ENCODE measurements around the gene MKRN2.

MKRN2 gene

DNA sequence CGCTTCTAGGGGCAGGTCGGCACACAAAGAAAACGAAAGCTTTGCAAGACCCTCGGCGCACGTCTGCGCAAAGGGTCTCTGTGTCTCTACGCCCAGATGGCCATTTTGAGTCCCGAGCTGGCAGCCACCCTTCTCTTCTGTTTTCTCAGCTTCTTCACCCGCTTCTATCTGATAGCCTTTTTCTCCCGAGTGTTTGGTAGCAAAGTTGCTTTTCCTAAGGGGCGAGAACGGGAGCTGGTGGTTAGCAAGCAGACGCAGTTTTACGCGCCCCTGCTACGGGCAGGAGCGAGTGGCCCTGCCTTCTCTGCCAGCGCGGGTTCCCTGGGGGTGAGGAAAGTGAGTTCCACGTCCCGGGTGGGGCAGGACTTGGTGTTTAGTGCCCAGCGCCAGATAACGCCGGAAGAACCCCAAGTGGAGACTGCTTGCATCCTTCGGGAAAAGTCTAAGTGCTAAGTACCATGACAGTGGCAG is 2.9 kb upstream of the MKRN2 start:
- peak; percentile 56 for DNase-seq (ENCODE audit: low read depth)

DNA sequence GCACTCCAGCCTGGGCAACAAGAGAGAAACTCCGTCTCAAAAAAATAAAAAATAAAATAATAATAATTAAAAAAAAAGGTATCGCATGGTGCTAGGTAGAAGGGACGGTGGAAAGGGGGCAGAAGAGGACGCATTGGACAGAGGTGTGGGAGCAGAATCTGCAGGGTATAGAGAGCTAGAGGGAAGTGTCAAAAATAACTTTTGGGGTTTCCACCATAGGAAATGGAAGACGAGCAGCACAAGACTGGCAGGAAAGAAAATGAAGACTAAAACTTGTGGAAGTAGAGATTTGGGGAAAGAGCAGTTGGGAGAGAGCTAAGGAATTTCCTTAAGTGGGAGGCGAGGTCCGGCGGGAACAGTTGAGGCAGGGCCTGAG is 585 bp upstream of the MKRN2 start:
- DNase-seq (ENCODE audit: low read depth): no peak

DNA sequence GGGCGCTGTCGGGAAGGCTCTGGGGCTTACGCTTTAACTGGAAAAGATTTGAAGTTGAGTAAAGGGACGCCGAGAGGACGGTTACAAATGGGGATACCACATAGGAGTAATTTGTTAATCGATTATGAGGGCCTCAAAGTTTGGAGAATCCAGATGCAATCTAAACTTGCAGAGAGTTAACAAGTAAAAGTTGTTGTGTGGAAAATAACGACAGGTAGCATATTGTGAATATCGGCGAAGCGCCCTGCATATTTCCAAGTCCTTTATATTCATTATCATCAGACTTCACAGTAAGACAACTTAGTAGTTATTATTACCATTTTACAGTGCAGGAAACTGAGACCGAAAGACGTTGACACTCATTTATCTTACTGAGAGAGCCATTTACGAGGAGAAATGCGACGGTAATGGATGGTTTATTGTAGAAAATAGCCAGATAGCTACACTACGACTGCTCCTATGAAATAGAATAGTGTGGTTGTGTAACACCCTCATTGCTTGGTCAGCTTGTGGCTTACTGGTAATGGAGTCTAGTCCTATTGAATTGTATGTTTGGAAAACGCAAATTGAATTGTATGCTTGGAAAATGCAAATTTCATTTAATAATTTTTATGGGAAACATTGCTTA is 700 bp downstream of the MKRN2 start:
- DNase-seq (ENCODE audit: low read depth): no peak

DNA sequence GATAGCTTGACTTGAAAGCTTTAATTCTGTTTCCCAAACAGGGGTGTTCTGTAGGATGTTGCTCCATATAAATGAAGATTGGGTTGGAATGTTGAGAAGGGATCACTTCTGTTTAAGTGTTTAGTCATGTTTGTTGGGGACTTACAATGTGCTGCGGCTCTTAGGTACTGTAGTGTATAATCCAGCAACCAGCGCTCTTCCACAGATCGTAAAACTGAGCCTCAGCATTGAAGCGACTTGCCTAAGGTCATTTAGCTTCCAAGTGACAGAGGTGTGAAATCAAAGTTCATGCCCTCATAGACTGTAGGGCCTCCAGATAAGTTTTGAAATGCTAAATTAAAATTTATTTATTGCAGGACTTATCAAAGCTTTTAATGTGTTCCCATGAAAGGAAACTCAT is 1.8 kb downstream of the MKRN2 start:
- no peak for DNase-seq (ENCODE audit: low read depth)

DNA sequence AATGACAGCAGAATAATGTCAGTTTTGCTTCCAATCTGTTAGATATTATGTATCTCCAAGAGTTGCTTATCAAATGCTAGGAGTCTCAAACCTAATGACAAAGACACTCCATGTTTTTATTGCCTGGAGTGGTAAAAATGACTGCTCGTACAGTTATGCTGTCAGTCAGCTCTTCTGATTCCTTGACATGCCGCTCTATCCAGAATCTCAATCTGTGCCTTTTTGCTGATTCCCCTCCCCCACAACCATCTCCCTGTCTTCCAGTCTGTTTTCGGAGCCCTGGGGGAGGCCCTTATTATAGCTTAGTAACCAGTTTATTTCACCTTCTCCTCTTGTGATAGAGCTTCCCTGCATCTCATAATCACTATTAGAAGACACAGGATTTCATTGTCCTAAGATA is 2.6 kb downstream of the MKRN2 start:
- no peak for DNase-seq (ENCODE audit: low read depth)

DNA sequence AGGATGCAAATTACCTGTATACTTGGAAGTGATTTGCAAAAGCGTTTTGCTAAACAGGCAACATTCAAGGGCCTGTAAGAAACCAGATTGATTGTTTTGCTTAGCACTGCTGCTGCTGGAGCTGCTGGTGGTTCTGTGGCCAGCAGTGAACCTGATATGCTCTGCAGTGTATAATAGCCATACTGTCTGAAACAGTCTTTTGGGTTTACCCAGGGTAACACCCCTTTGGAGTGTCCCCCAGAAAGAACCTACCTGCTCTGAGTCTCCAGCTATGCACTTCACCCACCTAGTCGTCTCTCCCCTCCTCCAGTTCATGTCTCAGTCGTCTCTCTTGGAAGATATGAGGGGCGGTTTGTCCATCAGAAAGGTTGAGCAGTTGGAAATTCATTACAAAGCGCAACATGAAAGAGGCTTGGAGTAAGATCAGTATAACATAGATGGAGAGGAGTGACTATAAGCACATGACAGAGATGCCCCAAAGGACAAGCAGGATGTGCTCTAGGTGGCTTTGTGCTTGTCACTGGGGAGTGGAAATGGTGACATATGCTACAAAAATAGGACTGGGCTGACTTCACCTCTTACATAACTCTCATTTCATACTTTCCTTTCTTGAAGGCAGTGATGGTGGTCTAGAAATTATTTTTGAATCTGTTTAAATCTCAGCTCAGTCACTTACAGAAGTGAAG is 3.8 kb downstream of the MKRN2 start:
- no peak for DNase-seq (ENCODE audit: low read depth)

DNA sequence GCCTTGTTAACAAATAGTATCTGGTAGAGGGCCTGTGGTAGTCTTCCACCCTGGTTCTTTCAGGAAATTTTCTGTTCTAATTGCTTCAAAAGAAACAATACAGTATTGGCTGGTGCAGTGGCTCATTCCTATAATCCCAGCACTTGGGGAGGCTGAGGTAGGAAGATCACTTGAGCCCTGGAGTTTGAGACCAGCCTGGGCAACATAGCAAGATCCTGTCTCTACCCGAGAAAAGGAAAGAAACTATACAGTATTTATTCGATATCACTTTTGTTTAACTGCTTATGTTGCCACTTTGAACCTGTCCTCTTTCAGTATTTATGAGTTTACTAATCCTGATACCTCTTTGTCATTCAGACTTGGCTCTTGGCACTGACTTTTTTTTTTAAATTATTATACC is 4.5 kb downstream of the MKRN2 start:
- no peak for DNase-seq (ENCODE audit: low read depth)

DNA sequence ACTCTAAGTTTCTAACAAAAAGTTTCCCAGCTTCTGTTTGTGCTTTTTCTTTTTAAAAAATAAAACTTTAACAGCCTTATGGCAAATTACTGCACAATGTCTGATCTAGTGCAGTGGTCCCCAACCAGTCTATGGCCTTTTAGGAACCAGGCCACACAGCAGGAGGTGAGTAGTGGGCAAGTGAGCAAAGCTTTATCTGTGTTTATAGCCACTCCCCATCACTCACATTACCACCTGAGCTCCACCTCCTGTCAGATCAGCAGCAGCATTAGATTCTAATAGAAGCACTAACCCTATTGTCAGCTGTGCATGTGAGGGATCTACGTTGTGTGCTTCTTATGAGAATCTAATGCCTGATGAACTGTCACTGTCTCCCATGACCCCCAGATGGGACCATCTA is 5.6 kb downstream of the MKRN2 start:
- DNase-seq (ENCODE audit: low read depth): no peak

DNA sequence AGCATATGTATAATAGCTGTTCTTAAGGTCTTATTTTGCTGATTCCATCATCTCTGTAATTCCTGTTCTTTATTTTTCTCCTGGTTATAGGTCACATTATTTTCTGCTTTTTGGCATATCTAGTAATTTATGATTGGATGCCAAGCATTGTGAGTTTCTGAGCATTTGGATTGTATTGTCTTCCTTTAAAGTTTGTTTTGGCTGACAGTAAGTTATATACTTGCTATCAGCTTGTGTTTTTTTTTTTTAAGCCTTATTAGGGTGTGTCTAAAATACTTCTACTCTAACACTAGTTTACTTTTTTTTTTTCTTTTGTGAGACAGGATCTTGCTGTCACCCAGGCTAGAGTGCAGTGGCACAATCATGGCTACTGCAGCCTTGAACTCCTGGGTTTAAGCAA is 10.1 kb downstream of the MKRN2 start:
- DNase-seq (ENCODE audit: low read depth): no peak

DNA sequence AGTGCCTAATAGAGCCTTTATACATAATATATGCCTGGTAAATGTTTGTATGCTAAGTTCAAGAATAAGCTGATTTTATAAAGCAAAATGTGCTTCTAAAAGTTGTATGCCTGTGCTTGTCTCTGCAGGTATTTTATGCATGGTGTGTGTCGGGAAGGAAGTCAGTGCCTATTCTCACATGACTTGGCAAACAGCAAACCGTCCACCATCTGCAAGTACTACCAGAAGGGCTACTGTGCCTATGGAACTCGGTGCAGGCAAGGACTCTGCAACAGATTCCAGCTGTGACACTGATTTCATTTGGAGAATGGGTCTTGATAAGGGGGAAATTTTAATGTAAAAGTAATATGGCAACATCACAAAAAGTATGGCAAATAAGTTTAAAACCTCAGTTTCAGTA is 11.9 kb downstream of the MKRN2 start:
- DNase-seq (ENCODE audit: low read depth): no peak

DNA sequence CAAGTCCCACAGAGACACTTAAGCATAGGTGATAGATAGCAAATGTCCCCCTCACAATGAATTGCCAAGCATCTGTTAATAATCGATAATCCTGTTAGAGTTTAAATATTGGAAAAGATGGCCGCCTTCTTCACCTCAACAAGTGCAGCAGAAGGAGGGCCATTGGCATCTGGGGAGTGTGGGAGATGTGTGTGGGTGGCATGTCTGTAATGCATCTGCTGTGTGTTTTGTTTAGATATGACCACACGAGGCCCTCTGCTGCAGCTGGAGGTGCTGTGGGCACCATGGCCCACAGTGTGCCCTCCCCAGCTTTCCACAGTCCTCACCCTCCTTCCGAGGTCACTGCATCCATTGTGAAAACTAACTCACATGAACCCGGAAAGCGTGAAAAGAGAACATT is 12.9 kb downstream of the MKRN2 start:
- DNase-seq (ENCODE audit: low read depth): no peak

DNA sequence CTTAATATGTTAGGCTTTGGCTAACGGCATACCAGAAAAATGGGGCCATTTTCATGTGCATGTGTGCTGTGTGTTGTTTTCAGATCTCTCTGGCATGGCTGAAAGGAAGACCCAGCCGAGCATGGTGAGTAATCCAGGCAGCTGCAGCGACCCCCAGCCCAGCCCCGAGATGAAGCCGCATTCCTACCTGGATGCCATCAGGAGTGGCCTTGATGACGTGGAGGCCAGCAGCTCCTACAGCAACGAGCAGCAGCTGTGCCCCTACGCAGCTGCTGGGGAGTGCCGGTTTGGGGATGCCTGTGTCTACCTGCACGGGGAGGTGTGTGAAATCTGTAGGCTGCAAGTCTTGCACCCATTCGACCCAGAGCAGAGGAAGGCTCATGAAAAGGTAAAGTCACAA is 15.1 kb downstream of the MKRN2 start:
- no peak for DNase-seq (ENCODE audit: low read depth)

DNA sequence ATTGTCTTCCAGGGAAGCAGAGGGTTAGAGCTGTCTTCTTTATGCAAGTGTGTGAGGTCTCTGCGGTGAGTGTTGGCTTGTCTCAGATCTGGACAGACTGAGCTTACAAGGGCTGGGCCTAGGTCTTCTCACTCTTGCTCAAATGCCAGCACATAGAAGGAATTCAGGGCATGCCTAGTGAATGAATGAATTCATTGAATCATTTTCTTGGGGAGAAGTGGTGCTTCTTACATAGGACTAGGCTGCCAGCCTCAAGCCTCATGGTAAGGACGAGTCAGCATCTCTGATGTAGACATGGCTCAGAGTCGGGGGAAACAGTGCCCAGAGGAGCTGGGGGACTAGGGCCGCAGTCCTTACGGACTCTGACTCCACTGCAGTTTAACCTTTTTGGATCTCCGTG is 17.2 kb downstream of the MKRN2 start:
- no peak for DNase-seq (ENCODE audit: low read depth)

DNA sequence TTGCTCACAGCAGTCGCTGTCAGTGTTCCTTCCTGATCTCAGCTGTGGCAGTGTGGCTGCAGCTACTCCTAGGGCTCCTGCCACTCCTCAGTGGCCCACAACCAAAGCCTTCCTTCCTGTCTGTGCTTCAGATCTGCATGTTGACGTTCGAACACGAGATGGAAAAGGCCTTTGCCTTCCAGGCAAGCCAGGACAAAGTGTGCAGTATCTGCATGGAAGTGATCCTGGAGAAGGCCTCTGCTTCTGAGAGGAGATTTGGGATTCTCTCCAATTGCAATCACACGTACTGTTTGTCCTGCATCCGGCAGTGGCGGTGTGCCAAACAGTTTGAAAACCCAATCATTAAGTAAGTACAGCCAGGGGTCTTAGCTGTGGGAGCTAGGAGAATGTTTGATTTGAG is 17.8 kb downstream of the MKRN2 start:
- DNase-seq (ENCODE audit: low read depth): no peak

DNA sequence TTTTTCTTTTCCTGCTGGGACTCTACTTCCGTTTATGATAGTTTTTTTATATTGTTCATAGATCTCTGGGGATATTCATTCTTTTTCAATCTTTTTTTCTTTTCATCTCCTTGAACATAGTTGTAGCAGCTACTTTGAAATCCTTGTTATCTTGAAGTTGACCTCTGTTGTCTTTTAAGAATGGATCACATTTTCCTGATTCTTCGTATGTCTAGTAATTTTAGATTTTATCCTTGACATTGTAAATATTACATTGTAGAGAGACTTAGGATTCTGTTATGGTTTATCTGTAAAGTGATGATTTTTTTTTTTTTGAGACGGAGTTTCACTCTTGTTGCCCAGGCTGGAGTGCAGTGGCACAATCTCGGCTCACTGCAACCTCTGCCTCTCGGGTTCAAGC is 20.5 kb downstream of the MKRN2 start:
- no peak for DNase-seq (ENCODE audit: low read depth)

DNA sequence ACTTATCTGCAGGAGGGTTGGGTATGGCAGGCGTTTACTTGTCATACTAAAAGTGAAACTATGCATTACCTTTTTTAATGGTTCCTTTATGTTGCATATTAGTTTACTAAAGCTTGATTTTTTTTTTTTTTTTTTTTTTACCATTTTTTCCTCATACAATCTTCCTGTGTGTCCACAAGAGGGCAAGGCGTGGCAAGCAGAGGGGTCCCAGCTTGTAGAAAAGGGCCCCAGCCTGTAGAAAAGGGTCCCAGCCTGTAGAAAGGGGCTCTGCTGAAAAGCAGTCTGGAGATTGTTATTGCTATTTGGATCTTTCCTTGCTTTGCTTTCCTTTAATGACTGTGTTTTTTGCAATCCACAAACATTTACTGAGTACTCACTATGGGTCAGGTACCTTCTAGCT is 21.9 kb downstream of the MKRN2 start:
- no peak for DNase-seq (ENCODE audit: low read depth)

DNA sequence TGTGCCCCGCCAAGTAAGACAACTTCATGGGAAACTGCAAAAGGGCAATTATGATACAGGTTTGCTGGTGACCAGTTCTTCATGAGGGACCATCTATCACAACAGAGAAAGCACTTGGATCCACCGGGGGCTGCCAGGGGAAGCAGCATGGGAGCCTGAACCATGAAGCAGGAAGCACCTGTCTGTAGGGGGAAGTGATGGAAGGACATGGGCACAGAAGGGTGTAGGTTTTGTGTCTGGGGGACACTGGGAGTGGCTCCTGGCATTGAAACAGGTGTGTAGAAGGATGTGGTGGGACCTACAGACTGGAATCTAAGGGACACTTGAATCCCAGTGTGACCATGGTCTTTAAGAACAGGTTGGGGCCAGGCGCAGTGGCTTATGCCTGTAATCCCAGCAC is 22.6 kb downstream of the MKRN2 start:
- no peak for DNase-seq (ENCODE audit: low read depth)

DNA sequence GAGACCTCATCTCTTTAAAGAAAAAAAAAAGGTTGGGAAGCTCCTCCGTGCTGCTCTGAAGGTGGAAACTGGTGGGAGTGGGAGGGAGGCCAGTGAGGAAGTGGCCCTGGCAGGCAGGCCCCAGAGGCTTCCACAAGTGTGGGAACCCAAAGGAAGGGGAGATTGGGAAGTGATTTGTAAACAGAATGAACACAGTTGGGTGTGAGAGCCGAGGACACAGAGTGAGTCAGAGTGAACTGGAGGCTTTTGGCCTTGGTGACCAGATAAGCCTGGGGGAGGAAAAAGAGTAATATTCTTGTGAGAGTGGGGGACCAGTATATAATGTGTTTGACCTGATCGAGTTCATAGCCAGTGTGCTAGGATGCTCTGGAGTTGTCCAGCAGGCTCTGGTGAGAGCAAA is 23.0 kb downstream of the MKRN2 start:
- DNase-seq (ENCODE audit: low read depth): no peak

DNA sequence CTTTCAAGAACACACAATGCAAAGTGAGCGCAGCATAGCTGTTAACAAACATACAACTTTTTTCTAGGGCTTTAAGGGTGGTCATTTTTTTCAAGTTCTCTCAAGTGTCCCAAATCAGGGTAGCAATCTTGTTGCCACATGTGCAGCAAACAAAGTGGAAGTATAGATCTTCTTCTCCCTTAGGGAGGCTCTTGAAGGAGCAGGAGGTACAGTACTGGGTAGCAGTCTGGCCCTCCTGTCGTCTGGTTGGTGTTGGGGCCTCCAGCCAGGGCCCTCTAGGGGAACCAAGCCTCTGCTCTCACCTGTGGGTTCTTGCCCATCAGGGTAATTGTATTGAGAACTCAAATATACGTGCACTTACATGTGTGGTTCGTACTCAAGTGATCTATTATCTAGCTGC is 25.8 kb downstream of the MKRN2 start:
- no peak for DNase-seq (ENCODE audit: low read depth)

DNA sequence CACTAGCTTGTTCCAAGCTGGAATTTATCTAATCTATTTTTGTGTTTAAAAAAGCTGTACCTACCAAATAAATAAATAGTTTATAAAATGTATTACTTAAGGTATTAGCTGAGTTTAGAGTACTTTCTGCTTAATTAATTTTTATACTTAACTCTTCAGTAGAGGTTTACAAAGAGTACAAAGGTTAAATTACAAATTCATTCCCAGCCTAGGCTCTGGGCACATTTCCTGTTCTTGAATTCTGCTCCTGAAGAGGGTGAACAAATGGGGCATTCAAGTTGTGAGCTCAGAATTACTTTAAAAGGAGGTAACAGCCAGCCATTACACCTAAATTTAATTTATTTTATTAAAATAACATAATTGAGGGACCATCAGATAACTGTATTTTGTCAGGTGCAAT is 26.4 kb downstream of the MKRN2 start:
- no peak for DNase-seq (ENCODE audit: low read depth)

DNA sequence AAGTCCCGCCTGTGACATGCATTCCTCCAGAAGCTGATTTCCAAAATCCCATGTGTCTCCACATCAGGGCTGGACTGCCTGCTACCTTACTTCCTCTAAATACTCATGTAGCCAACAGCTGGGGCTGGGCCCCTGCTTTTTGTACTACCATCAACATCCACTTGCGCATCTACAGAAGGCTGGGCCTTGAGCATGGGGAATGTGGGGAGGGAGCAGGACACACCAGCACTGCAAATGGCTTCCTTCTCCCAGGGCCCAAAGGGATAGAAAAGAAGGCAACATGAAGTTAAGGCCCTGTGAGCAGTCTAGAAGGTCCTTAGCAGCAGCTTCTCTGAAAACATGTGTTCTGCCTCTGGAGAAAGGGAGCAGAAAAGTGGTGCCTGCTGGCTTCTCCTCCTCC is 27.2 kb downstream of the MKRN2 start:
- DNase-seq (ENCODE audit: low read depth): no peak

DNA sequence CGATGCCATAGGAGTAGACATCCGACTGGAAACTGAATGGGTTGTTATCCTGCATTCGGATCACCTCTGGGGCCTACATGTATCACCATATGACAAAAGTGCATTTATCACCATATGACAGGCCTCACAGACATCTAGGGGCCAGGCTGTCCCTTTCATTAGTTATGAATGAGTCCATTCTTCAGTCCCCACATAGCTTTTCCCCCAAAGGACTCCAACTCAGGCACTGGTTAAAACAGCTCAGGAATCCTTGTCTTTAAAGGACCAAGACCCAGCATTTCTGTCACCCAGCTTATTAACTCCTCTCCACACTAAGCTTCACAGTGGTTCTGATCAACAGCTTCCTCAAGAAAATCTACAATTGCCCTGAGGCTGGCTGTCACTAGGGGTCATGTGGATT is 28.3 kb downstream of the MKRN2 start:
- no peak for DNase-seq (ENCODE audit: low read depth)

DNA sequence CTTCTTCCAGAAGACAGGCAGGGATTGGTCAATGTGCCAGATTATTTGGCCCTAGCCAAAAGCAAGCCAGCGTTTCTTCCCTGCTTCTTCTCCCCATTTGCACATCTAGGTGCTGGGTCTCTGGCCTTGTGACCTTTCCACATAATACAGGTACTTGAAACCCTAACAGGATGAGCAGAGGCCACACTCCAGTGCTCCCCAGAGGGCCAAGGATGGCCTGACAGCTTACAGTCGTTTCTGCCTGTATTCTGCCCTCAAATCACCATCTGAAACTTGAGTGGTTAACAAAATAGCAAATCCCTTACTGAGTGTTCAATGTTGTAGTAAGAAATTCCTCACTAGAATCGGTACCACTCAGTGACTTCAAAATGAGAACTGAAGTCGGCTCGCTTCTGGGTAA is 29.1 kb downstream of the MKRN2 start:
- DNase-seq (ENCODE audit: low read depth): no peak

DNA sequence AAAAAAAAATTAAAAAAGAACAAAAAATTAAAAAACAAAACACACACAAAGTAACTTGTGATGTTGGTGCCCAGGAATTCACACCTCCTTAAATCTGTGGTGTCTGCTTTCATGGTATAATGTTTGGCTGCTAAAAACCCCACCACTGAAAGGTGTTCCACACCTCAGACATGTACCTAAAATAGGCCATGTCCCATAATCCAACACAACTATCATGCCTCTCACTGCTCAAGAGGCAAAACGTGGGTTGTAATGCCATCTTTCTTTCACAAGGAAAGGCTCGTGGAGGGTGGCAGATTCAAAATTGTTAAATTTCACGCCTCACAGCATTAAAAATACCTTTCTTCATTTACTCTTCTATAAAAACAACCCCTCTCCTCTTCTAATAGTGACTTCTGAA is 29.5 kb downstream of the MKRN2 start:
- DNase-seq (ENCODE audit: low read depth): no peak
